CD4-positive, alpha-beta T cell treated with Interferon gamma for 1 hour (primary cell): ENCODE data around the gene WDR31.
"Not testable (repeated sequence)": the region's sequence is repeated elsewhere in the genome, so short reads cannot be mapped to it uniquely, and the experiment has no call there.

ENCODE experiments used
- DNase-seq: peaks from one replicate; pipeline ENCODE4 v3.0.0-alpha.2; 2020

WDR31 gene

GRCh38 chr9:113328045-113328782 lies 11.9 kb downstream of the WDR31 start:
- DNase-seq: no peak

GRCh38 chr9:113326230-113326629 lies 13.8 kb downstream of the WDR31 start:
- DNase-seq: no peak

GRCh38 chr9:113322671-113323070 lies 17.4 kb downstream of the WDR31 start:
- no peak for DNase-seq

GRCh38 chr9:113320051-113320450 lies 20.0 kb downstream of the WDR31 start:
- no peak for DNase-seq

- DNase-seq: no peak
Observed at GRCh38 chr9:113319054-113319453, 21.0 kb downstream of the WDR31 start.

GRCh38 chr9:113317777-113318176 lies 22.3 kb downstream of the WDR31 start:
- DNase-seq: no peak

GRCh38 chr9:113316030-113316429 lies 24.0 kb downstream of the WDR31 start:
- no peak for DNase-seq

- DNase-seq: no peak
Observed at GRCh38 chr9:113315231-113315630, 24.8 kb downstream of the WDR31 start.

GRCh38 chr9:113313261-113313660 lies 26.8 kb downstream of the WDR31 start:
- no peak for DNase-seq

- no peak for DNase-seq
Observed at GRCh38 chr9:113311961-113312360, 28.1 kb downstream of the WDR31 start.

- no peak for DNase-seq
Observed at GRCh38 chr9:113310538-113310937, 29.5 kb downstream of the WDR31 start.

- DNase-seq: no peak
Observed at GRCh38 chr9:113309204-113309813, 30.8 kb downstream of the WDR31 start.

- DNase-seq: no peak
Observed at GRCh38 chr9:113307396-113307975, 32.6 kb downstream of the WDR31 start.

- no peak for DNase-seq
Observed at GRCh38 chr9:113306566-113306965, 33.5 kb downstream of the WDR31 start.

- DNase-seq: no peak
Observed at GRCh38 chr9:113302792-113303418, 37.2 kb downstream of the WDR31 start, which contains the start of gene RNF183. RNF183 (minus strand) TSS chr9:113303376; CDS start chr9:113298184, 5,192 bp downstream.

GRCh38 chr9:113301548-113301947 lies 38.5 kb downstream of the WDR31 start:
- no peak for DNase-seq

- DNase-seq: no peak
Observed at GRCh38 chr9:113299800-113300292, 40.2 kb downstream of the WDR31 start.

- no peak for DNase-seq
Observed at GRCh38 chr9:113298924-113299770, 40.9 kb downstream of the WDR31 start.

GRCh38 chr9:113298311-113298710 lies 41.8 kb downstream of the WDR31 start:
- DNase-seq: no peak

GRCh38 chr9:113296796-113297558 lies 43.1 kb downstream of the WDR31 start:
- DNase-seq: no peak

GRCh38 chr9:113296247-113296646 lies 43.8 kb downstream of the WDR31 start:
- DNase-seq: not testable (repeated sequence)
